Posterior vena cava (tissue), 2 donors: Measurements from ENCODE around the gene YJEFN3. TPM values are rescaled to one million over a fixed set of nuclear protein-coding genes. Genes with fewer than 3 reads are reported as not detected.

Experiments used
- DNase-seq: peaks from one replicate; pipeline ENCODE4 v3.0.0-alpha.2; 2020; ENCODE audit warnings: low spot score
- intact Hi-C, 2 donors: fragments of 100-400 bp; cut with DNase I; formaldehyde crosslinking; loops; one replicate each; pipeline versions ENCODE4 v1.14.1 to v1.14.2; 2022 to 2023
- total RNA-seq, 2 donors: library from RNA; stranded (reverse); fragmentation: NEBNext Ultra II Directional; extraction: Animal tissue kit (Norgen Biotek cat#: 25700); gene quantifications; one replicate each; pipeline ENCODE4 v1.2.1, GENCODE V29; 2021
- donor health status: DM: yes; HTN: yes; CAD: no.
- donor health status: DM: yes; HTN: yes; CAD: no.

YJEFN3 gene
- total RNA-seq, 2 donors from 2014 or later = 2.9 to 3.7 TPM

DNA sequence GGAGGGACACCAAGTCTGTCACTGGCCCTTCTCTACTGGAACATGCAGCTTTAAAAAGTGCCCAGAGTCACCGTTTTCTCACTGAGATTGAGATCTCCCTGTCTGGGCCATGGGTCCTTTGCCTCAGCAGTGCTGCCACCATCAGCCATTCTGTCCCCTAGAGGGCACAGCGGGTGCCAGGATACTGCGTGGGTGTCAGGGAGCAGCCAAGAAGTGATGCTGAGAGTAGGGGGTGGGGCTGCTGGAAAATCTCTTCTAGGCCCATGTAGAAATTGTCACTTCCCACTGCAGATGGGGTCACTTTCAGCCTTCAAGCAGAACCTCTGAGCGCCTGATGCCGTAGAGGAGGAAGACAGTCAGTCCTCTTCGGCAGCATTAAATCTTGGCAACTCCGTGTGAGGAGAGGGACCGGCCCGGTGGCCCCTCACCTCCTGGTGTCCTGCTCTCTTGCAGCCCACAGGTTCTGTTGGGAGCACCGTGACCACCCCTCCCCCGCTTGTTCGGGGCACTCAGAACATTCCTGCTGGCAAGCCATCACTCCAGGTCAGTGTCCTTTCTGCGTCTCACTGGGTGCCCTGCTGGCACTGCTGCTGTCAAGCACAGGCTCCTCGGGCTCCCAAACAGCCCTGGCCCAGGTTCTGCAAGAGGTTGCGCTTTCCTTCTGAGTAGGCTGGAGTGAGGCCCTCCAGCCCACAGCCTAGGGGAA lies 34.7 kb upstream of the YJEFN3 start:
- intact Hi-C loops = loop anchor here (5.0 kb wide), 1 partner anchor 127 kb away; no protein-coding TSS in a partner anchor
- no peak for DNase-seq

DNA sequence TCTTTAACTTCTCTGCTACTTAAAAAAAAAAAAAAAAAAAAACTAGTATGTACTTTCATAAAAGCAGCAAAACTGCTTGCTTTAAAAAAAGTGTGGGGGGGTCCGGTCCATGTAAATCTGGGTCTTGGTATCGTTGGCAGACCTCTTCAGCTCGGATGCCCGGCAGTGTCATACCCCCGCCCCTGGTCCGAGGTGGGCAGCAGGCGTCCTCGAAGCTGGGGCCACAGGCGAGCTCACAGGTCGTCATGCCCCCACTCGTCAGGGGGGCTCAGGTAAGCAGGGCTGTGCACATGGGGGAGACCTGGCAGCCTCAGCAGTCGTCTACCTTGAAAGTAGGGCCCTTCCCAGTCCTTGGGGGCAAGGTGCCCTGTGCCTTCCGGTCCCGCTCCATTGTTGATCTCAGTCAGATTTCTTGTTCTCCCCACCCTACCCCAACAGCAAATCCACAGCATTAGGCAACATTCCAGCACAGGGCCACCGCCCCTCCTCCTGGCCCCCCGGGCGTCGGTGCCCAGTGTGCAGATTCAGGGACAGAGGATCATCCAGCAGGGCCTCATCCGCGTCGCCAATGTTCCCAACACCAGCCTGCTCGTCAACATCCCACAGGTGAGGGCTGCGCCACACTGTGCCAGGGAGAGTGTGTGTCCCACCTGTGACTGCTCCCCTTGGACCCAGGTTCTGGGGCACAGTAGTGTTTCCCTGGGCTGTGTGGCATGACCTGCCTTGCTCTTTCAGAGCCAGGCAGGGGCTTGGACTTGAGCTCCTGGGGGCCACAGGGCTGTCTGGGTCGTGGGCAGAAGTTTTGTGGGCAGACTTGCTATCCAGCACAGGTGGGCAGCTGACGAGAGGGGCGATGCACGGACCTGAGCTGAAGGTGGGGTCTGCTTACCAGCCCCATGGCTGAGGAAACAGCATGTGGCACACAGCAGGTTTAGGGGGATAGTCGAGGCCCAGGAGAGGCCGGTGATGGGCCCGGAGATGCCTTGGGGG lies 32.8 kb upstream of the YJEFN3 start:
- DNase-seq = no peak
- intact Hi-C loops = no loop called here

DNA sequence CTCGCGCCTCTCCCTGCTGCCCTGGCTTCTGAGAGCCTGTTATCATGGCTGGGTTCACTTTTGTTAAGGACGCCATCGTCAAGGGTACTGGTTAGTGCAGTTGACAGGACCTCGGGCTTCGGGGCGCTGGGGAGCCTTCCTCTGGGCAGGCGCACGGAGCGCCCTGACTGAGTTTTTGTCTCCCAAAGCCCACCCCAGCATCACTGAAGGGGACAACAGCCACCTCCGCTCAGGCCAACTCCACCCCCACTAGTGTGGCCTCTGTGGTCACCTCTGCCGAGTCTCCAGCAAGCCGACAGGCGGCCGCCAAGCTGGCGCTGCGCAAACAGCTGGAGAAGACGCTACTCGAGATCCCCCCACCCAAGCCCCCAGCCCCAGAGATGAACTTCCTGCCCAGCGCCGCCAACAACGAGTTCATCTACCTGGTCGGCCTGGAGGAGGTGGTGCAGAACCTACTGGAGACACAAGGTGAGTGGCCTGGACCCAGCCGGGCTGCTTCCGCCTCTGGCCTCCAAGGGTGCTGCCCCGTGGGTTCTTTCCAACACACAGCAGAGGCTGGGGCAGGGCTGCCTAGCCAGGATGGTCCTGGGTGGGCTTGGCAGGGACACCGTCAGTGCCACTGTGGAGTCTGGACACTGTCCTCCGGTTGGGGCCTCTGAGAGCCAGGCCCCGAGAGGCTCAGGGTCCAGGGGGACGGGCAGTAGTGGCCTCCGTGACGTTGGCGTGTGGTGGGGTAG lies 30.3 kb upstream of the YJEFN3 start:
- no peak for DNase-seq
- intact Hi-C loops = no loop called here

DNA sequence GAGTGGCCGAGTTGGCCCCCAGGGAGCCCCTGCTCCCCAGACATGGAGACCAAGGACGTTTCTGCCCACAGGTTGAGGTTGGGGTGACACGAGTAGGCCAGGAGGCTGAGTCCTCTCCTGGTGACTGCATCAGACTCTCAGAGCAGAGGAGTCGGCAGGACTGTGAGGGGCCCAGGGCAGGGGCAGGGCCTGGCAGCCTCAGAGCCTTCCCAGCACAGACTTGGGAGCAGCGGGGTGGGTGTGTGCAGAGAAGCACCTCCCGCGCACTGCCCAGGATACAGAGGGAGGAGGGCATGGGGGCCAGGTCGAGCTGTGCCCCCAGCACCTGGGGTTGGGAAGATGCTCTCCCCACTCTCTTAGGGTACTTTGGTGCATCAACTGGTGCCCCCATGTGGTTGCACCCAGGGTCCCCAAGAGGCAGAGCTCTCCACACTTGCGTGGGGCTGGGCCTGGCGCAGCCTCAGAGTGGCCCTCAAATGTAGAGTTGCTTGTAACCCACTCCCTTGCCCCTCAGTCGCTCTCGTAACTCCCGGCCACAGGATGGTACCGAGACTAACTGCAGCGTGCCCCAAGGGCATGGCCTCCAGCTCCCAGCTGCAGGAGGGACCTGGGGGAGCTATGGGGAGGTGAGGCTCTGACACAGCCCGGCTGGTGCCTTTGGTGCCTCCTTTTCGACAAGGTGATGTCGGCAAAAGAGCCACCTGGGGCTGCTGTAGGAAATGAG lies 29.3 kb upstream of the YJEFN3 start:
- intact Hi-C loops = no loop called here
- DNase-seq = no peak

DNA sequence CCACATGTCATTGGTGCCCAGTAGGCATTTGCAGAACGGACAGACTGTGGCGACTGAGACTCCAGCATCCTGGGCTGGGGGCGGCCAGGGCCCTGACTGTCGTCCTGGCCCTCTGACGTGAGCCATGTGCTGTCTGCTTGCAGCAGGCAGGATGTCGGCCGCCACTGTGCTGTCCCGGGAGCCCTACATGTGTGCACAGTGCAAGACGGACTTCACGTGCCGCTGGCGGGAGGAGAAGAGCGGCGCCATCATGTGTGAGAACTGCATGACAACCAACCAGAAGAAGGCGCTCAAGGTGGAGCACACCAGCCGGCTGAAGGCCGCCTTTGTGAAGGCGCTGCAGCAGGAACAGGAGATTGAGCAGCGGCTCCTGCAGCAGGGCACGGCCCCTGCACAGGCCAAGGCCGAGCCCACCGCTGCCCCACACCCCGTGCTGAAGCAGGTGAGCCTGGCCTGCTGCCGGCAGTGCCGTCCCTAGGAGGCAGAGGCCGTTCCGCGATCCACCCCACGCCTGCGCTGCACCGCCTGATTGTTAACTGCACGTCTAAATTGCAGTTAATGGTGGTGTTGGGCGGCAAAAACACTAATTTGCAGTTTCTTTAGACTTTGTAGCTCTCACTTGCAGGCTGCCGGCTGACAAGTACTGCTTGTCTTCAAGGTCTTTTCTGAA lies 27.6 kb upstream of the YJEFN3 start:
- no peak for DNase-seq
- intact Hi-C loops = no loop called here

DNA sequence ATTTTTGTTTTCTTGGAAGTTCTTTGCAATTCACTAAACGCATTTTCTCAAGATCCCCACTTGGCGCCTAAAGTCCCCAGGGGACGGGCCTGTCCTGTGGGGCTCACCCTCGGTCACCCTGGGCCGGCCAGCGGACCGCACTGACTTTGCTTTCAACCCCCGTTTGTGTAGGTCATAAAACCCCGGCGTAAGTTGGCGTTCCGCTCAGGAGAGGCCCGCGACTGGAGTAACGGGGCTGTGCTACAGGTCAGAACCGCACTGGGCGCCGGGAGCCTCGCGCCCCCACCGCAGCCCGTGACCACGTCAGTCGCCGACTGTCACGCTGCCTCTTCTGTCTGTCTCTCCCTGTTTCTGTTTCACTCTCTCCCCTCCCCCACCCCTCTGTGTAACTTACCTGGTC lies 26.9 kb upstream of the YJEFN3 start:
- intact Hi-C loops = no loop called here
- no peak for DNase-seq

DNA sequence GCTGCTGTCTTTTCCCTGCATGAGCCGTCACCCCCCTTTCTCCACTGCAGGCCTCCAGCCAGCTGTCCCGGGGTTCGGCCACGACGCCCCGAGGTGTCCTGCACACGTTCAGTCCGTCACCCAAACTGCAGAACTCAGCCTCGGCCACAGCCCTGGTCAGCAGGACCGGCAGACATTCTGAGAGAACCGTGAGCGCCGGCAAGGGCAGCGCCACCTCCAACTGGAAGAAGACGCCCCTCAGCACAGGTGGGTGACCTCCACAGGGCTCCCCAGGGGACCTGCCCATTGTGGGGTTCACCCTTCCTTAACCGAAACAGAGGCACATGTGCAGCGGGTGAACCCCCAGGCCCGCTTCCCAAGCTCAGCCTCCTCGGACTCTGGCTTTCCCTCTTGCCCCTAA lies 26.4 kb upstream of the YJEFN3 start:
- intact Hi-C loops = no loop called here
- no peak for DNase-seq

DNA sequence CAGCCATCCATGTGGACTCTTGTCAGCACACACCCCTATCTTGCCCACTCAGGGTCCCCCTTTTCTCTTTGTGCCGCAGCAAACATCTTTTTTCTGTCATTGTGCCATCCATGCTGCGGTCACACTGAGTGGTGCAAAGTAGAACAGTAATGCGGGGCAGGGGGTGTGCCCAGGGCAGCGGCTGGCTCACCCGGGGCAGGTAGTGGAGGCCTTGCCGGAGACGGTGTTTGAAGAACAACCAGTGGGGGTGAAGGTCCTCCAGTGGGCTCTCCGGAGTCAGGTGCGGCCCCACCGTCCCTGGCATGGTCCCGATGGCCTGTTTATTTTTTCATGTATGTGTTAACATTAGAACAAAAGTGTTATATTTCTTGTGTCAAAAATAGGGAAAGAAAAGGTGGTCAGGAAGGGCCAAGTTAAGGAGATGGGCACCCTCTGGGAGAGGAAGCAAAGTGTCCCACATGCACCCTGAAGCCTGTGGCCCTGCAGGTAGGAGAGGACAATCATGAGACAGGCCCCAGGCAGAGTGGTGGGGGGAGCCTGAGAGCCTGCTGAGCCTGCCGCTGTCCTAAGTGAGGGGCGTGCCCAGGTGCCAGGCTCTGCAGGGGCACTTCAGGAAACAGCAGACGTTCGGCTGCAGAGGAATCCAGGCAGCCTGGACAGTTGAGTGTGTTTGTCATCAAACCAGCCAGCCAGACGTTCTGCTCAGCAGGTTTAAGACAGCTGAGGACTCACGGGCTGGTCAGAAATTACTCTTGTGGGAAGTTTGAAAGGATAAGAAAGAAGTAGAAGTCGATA lies 25.7 kb upstream of the YJEFN3 start:
- no peak for DNase-seq
- intact Hi-C loops = no loop called here

DNA sequence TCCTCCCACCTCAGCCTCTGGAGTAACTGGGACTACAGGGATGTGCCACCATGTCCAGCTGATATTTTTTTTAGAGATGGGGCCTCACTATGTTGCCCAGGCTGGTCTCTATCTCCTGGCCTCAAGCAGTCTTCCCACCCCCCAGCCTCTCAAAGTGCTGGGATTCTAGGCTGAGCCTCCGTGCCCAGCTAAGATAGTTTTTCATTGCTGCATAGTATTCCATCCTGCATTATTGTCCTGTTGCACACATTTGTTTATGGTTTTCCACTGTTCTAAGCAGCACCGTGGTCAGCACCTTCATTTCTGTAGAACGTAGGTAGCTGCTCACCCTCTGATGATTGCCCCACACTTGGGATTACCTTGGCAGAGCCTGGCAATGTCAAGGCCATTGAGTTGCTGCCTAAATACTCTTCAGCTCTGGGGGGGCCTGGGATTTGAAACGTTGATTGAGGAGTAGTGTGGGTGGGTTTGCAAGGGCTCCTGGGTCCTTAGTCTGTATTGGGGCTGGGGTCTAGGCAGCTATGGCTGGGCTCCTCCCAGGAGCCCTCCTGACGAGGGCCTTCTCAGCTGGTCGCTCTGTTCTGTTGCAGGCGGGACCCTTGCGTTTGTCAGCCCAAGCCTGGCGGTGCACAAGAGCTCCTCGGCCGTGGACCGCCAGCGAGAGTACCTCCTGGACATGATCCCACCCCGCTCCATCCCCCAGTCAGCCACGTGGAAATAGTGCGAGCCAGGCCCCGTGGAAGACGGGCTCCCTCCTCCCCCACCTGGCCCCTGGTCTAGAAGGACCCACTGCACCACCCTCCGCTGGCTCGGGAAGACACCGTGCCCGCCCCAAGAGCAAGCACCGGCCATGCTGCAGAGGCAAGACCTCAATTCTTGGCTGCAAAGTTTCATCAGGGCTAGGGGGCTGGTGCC lies 23.7 kb upstream of the YJEFN3 start:
- intact Hi-C loops = no loop called here
- no peak for DNase-seq

DNA sequence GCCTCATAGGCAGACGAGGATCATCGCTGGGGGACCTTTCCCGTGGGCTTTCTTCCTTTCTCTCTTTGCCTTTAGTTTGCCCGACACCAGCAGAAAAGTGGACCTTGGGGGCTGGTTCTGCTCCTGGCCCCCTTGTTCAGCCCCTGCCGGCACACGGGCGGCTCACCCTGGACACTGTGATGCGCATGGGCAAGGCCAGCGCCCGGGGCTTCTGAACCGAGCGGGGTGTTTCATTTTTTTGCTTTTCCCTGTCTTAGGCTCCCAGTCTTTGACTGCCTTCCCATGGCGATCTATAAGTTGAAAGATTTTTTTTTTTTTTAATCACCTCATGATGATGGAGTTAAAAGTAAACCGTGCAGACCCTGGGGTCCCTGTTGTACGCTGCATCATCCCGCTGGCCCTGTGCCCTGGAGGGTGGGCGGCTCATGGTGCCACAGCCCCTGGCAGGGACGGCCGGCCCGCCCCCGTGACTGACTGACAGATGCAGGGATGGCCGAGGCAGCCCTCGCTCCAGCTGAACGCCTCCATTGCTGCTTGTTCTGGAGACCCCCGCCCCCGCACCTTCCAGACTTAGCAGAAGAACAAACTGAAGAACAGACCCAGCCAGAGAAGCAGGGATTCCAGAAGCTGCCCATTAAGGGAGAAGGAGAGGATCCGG lies 22.9 kb upstream of the YJEFN3 start:
- no peak for DNase-seq
- intact Hi-C loops = no loop called here

DNA sequence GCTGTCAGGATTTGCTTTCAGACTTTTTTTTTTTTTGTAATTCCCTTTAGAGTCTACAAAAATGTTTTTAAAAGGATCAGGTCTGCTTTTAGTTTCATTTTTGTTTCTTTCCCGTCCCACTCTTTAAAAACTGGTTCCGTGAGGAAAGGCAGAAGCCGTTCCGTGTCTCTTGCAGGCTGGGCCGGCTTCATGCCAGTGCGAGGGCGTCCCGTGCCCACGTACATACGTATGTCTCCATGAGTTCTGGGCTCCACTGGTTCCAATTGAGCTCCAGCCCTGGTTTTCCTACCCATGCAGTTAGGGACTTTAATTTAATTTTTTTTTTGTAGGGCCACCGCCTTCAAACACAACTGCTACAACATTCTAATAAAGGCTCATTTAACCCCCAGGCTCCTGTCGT lies 22.1 kb upstream of the YJEFN3 start:
- intact Hi-C loops = no loop called here
- DNase-seq = no peak

DNA sequence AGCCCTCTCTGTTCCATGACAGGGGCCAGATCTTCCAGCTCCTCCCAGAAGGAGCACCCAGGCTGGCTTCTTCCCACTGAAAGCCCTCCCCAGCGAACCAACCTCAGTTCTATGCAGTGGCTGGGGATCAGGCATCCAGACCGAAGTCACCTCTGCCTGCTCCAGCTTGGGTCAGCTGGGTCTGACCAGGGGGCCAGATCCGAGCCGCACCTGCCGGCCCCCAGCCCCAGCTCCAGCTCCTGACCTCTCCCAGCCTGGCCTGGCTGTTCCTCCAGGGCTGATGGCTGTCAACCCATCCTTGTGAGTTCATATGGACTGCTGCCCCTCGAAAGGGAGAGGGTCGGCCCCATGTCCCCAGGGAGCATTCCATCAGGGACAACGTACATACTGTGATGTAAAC lies 21.4 kb upstream of the YJEFN3 start:
- intact Hi-C loops = no loop called here

DNA sequence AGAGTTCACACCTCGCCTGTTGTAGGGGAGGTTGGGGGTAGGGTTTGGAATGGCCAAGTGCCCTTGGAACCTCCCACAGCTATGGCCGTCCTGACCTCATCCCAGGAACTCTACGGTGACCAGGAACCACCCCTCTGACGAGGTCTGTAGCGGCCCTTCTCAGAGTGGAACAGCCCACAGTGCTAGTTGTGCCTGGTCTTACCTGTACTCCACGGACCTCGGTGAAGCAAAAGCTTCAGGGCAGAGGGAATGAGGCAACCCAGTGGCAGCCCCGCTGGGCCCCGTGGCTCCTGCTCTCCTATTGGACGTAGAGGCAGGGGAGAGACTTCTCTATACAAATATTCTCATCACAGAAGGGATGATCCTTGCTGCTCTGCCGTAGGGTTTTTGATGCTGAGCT lies 20.5 kb upstream of the YJEFN3 start:
- DNase-seq = no peak
- intact Hi-C loops = no loop called here

More for the DNA sequence above, 21.4 kb upstream of the YJEFN3 start:
- no peak for DNase-seq

DNA sequence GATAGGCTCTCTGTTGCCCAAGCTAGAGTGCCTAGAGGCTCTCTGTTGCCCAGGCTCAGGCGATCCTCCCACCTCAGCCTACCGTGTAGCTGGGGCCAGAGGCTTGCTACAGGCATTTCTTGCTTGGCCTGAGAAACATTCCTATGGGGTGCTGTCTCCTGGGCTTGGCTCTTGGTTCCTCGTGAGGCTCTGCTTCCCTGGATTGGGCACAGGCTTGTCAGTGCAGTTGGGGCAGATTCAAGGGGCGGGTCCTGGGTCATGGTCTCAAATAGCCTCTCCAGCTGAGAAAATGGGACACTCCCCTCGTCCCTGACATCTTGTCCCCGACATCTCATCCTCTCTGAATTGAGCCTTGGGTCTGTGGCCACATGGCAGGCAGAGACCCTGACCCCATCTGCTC lies 18.3 kb upstream of the YJEFN3 start:
- intact Hi-C loops = no loop called here

DNA sequence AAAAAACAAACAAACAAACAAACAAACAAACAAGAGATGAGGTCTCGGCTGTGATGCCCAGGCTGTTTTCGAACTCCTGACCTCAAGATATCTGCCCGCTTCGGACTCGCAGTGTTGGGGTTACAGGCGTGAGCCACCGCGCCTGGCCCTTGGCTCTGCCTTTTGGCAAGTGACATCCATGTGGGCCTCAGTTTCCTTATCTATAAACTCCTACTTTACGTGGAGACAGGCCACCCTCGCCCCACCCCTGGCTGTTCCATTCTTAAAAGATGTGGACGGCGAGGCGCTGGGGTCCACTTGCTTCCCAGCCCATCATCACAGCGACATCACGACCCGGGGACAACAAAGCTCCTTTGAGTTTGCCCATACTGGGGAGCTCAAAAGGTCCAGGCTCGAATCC lies 15.0 kb upstream of the YJEFN3 start:
- intact Hi-C loops = no loop called here
- peak; percentile 83 for DNase-seq

More for the DNA sequence above, 18.3 kb upstream of the YJEFN3 start:
- DNase-seq = no peak

DNA sequence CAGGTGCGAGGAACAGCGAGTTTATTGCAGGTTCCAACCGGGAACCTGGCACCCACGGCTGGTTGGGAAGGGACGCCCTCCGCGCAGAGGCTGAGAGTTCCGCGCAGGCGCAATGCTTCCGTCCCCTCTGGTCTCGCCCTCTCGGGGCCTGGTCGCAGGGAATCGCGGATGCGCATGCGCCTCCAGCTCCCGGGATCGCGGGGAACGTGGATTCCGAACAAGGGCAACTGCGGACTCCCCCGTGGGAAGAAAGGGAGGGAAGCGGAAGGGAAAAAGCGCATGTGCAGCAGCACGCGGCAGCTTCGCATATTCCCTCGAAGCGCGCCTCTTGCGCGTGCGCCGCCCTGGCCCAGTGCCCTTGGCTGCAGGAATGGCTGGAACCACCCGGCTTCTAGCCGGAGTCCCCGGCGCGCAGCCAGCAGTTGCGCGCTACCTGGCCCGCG lies 14.5 kb upstream of the YJEFN3 start:
- intact Hi-C loops = no loop called here
- peak; percentile 93 for DNase-seq
